Tibial nerve (tissue), 4 donors: Measurements from ENCODE around the gene PPIF. TPM values are rescaled to one million over a fixed set of nuclear protein-coding genes. Genes with fewer than 3 reads are reported as not detected.

Experiments used
- DNase-seq, 2 donors: peaks; one replicate each; pipeline ENCODE4 v3.0.0-alpha.2; 2019; ENCODE audit warnings: low spot score in 2 of 2
- H3K27ac ChIP-seq, 4 donors: fragments of 200-600 bp; sonication (generic) in 3 of 4; one replicate each; pipeline ENCODE4 v1.5.1; 2017 to 2019; ENCODE audit warnings: mild to moderate bottlenecking in 1 of 4
- H3K27me3 ChIP-seq, 2 donors: fragments of 200-600 bp; sonication (generic) in 1 of 2; one replicate each; pipeline versions ENCODE4 v1.5.1 to v1.6.0; 2017 to 2019
- H3K36me3 ChIP-seq, 3 donors: fragments of 200-600 bp; sonication (generic); one replicate each; pipeline ENCODE4 v1.5.1; 2018 to 2019
- H3K4me1 ChIP-seq, 4 donors: fragments of 200-600 bp; sonication (generic) in 3 of 4; one replicate each; pipeline ENCODE4 v1.5.1; 2017 to 2019
- H3K4me3 ChIP-seq, 4 donors: fragments of 200-600 bp; sonication (generic) in 3 of 4; one replicate each; pipeline ENCODE4 v1.5.1; 2017 to 2019; ENCODE audit warnings: mild to moderate bottlenecking in 1 of 4, moderate library complexity in 1 of 4
- H3K9me3 ChIP-seq, 4 donors: fragments of 200-600 bp; sonication (generic) in 3 of 4; one replicate each; pipeline ENCODE4 v1.5.1; 2017 to 2019
- CTCF ChIP-seq, 5 experiments: fragments of 200-600 bp in 3 of 5; fragments of 450-650 bp in 2 of 5; sonication (generic) in 3 of 5; IDR thresholded peaks; one replicate each; pipeline ENCODE4 v1.5.1; 2016 to 2019; ENCODE audit warnings: antibody characterized with exemption in 5 of 5, mild to moderate bottlenecking in 3 of 5, moderate library complexity in 2 of 5
- EP300 ChIP-seq, 2 donors: sonication (generic); formaldehyde crosslinking; IDR thresholded peaks; one replicate each; pipeline ENCODE4 v1.6.1; 2017; ENCODE audit warnings: antibody characterized with exemption in 2 of 2, mild to moderate bottlenecking in 1 of 2
- POLR2A ChIP-seq, 2 donors: fragments of 450-650 bp; IDR thresholded peaks; one replicate each; pipeline ENCODE4 v1.6.1; 2017; ENCODE audit warnings: antibody characterized with exemption in 2 of 2, mild to moderate bottlenecking in 2 of 2, moderate library complexity in 2 of 2
- WGBS, 2 donors: methylation state at CpG; one replicate each; pipeline ENCODE4 v1.1.5; 2018; 5-methylcytosine and 5-hydroxymethylcytosine counted together
- total RNA-seq, 4 donors: library from RNA; depleted of rRNA; stranded (reverse); fragments of >200 nt; gene quantifications; one replicate each; pipeline ENCODE4 v1.1.0, GENCODE V29; 2016

Gene PPIF
- total RNA-seq, 4 donors from 2014 or later: 16.6 to 36.0 (median 20.6) TPM

- 88 to 89% methylated on average over 36 of the region's 36 CpGs for WGBS, 2 donors
Measured at GRCh38 chr10:79377557-79378382, 30.5 kb downstream of the PPIF start.

GRCh38 chr10:79378383-79378646 lies 31.0 kb downstream of the PPIF start:
- no peak overlapping the region for H3K27ac ChIP-seq
- H3K9me3 ChIP-seq: no peaks in the 10 kb centered on the region
- H3K4me3 ChIP-seq: no peak overlapping the region
- no peak for TF ChIP-seq POLR2A (IDR thresholded peaks at IDR 0.05)
- no peak for TF ChIP-seq CTCF (IDR thresholded peaks at IDR 0.05)
- TF ChIP-seq EP300 (IDR thresholded peaks at IDR 0.05): no peak
- 87 to 88% methylated on average over 7 of the region's 7 CpGs for WGBS, 2 donors
- no peak for DNase-seq
- peaks cover 0 to 64% (median 42%) of the 10 kb centered on the region in 4 donors for H3K4me1 ChIP-seq
- H3K36me3 ChIP-seq: no peaks in the 10 kb centered on the region
- H3K27me3 ChIP-seq: no peaks in the 10 kb centered on the region

More at GRCh38 chr10:79377557-79378382, 30.5 kb downstream of the PPIF start:
- H3K27ac ChIP-seq: no peak overlapping the region
- no peaks in the 10 kb centered on the region for H3K9me3 ChIP-seq
- no peaks in the 10 kb centered on the region for H3K27me3 ChIP-seq
- H3K4me1 ChIP-seq: peaks cover 0 to 58% (median 39%) of the 10 kb centered on the region in 4 donors
- no peaks in the 10 kb centered on the region for H3K36me3 ChIP-seq
- no peak for TF ChIP-seq EP300 (IDR thresholded peaks at IDR 0.05)
- TF ChIP-seq POLR2A (IDR thresholded peaks at IDR 0.05): no peak
- TF ChIP-seq CTCF (IDR thresholded peaks at IDR 0.05): no peak
- no peak for DNase-seq
- H3K4me3 ChIP-seq: no peak overlapping the region

- Histone ChIP-seq H3K27me3 (no peaks in the 10 kb centered on the region), H3K36me3 (peaks cover 0 to 2% (median 0%) of the 10 kb centered on the region in 3 donors), H3K27ac (peak overlapping the region in 3 of 4 donors; percentile 58 to 89 (median 77)), H3K9me3 (no peaks in the 10 kb centered on the region), H3K4me1 (peaks cover 0 to 69% (median 42%) of the 10 kb centered on the region in 4 donors), H3K4me3 (no peak overlapping the region)
- TF ChIP-seq POLR2A (IDR thresholded peaks at IDR 0.05) (no peak), EP300 (IDR thresholded peaks at IDR 0.05) (no peak), CTCF (IDR thresholded peaks at IDR 0.05) (no peak)
- no peak for DNase-seq
- WGBS, 2 donors: 74 to 76% methylated on average over 18 to 22 of the region's 22 CpGs
Measured at GRCh38 chr10:79378647-79379511, 31.6 kb downstream of the PPIF start.

GRCh38 chr10:79379512-79380124 lies 32.3 kb downstream of the PPIF start:
- WGBS, 2 donors: 26 to 42% methylated on average over 9 of the region's 9 CpGs
- H3K4me1 ChIP-seq: peaks cover 0 to 72% (median 42%) of the 10 kb centered on the region in 4 donors
- H3K9me3 ChIP-seq: no peaks in the 10 kb centered on the region
- H3K36me3 ChIP-seq: peaks cover 0 to 10% (median 0%) of the 10 kb centered on the region in 3 donors
- TF ChIP-seq CTCF (IDR thresholded peaks at IDR 0.05) (no peak), EP300 (IDR thresholded peaks at IDR 0.05) (no peak), POLR2A (IDR thresholded peaks at IDR 0.05) (no peak)
- no peaks in the 10 kb centered on the region for H3K27me3 ChIP-seq
- peak overlapping the region; percentile 23 to 89 (median 68) for H3K27ac ChIP-seq
- H3K4me3 ChIP-seq: no peak overlapping the region
- no peak for DNase-seq
